Endothelial cell of umbilical vein (primary cell): ENCODE measurements around the gene GAB2. TPM values are rescaled to one million over a fixed set of nuclear protein-coding genes. Genes with fewer than 3 reads are reported as not detected.

Experiments
- BruUV-seq: library from RNA; stranded (reverse); fragments of 400-500 nt; replicated peaks from 2 replicates; lab custom pipeline; 2021; lab: Mats Ljungman, UMichigan
- CTCF ChIA-PET: fragments of 300-600, 350-600 bp; sonication (Branson Sonifier 250); formaldehyde crosslinking; loops from one replicate; lab custom pipeline; 2021; ENCODE audit warnings: antibody characterized with exemption, inconsistent platforms; lab: Charles Lee
- POLR2A ChIA-PET: fragments of 300-600, 350-600 bp; sonication (Branson Sonifier 250); formaldehyde crosslinking; loops from one replicate; lab custom pipeline; 2021; ENCODE audit warnings: antibody characterized with exemption, inconsistent platforms; lab: Charles Lee
- DNase-seq: peaks from one replicate; pipeline ENCODE4 v3.0.0-alpha.2; 2011; ENCODE audit warnings: low read depth, low spot score
- FAIRE-seq: peaks from 2 replicates; lab custom pipeline; 2011; peaks lifted over from hg19 to GRCh38; lab: Jason Lieb, UNC
- H2AFZ ChIP-seq: 2 replicates; pipeline ENCODE4 v1.6.0; 2012; ENCODE audit warnings: low read depth, low read length, control low read depth, inconsistent platforms
- H3K27ac ChIP-seq: 2 replicates; pipeline ENCODE4 v1.5.1; 2011; ENCODE audit warnings: low read depth, mild to moderate bottlenecking, control low read depth, low read length, moderate library complexity; ENCODE audit not compliant: insufficient read depth
- H3K27me3 ChIP-seq, 2 experiments: 2 replicates each; pipeline versions ENCODE4 v1.6.0 to v1.6.1; 2011; ENCODE audit warnings: low read length in 2 of 2, mixed read lengths in 1 of 2; ENCODE audit not compliant: control insufficient read depth in 2 of 2, insufficient read depth in 2 of 2
- H3K36me3 ChIP-seq, 2 experiments: 2 replicates in 1 of 2; 3 replicates in 1 of 2; pipeline ENCODE4 v1.5.1; 2011; ENCODE audit warnings: low read length in 2 of 2, mild to moderate bottlenecking in 1 of 2, moderate library complexity in 1 of 2; ENCODE audit not compliant: control insufficient read depth in 2 of 2, insufficient read depth in 2 of 2; ENCODE audit errors: extremely low read depth in 1 of 2
- H3K4me1 ChIP-seq: 3 replicates; pipeline ENCODE4 v1.5.1; 2011; ENCODE audit warnings: mild to moderate bottlenecking, low read length; ENCODE audit not compliant: control insufficient read depth, insufficient read depth; ENCODE audit errors: extremely low read depth
- H3K4me2 ChIP-seq: 2 replicates; pipeline ENCODE4 v1.6.1; 2011; ENCODE audit warnings: low read length, control low read depth, mixed read lengths; ENCODE audit not compliant: insufficient read depth
- H3K4me3 ChIP-seq, 3 experiments: fragments of 200-600 bp in 1 of 3; sonication (generic), shearing (Covaris generic) in 1 of 3; replicated peaks in 1 of 3; 2 replicates each; pipeline ENCODE4 v1.5.1; 2011 to 2016; ENCODE audit warnings: control low read depth in 3 of 3, low read length in 3 of 3, mild to moderate bottlenecking in 2 of 3, inconsistent platforms in 1 of 3, low read depth in 1 of 3, moderate library complexity in 1 of 3; ENCODE audit not compliant: insufficient read depth in 1 of 3
- H3K79me2 ChIP-seq: 2 replicates; pipeline ENCODE4 v1.6.0; 2012; ENCODE audit warnings: low read length, inconsistent platforms; ENCODE audit not compliant: control insufficient read depth, insufficient read depth
- H3K9ac ChIP-seq: replicated peaks from 2 replicates; pipeline ENCODE3; 2011; ENCODE audit warnings: low read length, control low read depth; ENCODE audit not compliant: insufficient read depth; ENCODE audit errors: extremely low read depth
- H3K9me1 ChIP-seq: replicated peaks from 3 replicates; pipeline ENCODE4 v1.6.0; 2011; ENCODE audit warnings: mild to moderate bottlenecking, low read length; ENCODE audit not compliant: control insufficient read depth, insufficient read depth; ENCODE audit errors: extremely low read depth
- H3K9me3 ChIP-seq: replicated peaks from 2 replicates; pipeline ENCODE4 v1.5.1; 2012; ENCODE audit warnings: low read length, inconsistent platforms; ENCODE audit not compliant: control insufficient read depth, insufficient read depth
- H4K20me1 ChIP-seq: replicated peaks from 2 replicates; pipeline ENCODE3; 2011; ENCODE audit warnings: mild to moderate bottlenecking, low read length; ENCODE audit not compliant: control insufficient read depth, insufficient read depth; ENCODE audit errors: extremely low read depth
- CTCF ChIP-seq, 2 donors: IDR thresholded peaks; 1 replicate in 1 of 2; 2 replicates in 1 of 2; pipeline ENCODE4 v1.5.1; 2011; ENCODE audit warnings: low read length in 2 of 2, mild to moderate bottlenecking in 2 of 2, moderate library complexity in 2 of 2, control low read depth in 1 of 2, inconsistent platforms in 1 of 2, low read depth in 1 of 2; ENCODE audit not compliant: insufficient read depth in 1 of 2; ENCODE audit errors: extremely low read depth in 1 of 2
- EZH2 ChIP-seq: IDR thresholded peaks from 2 replicates; pipeline ENCODE4 v1.6.1; 2012; ENCODE audit warnings: borderline replicate concordance, low read depth, mild to moderate bottlenecking, moderate library complexity, low read length, inconsistent platforms; ENCODE audit not compliant: severe bottlenecking
- FOS ChIP-seq: IDR thresholded peaks from 2 replicates; pipeline ENCODE4 v1.6.1; 2011; ENCODE audit warnings: mild to moderate bottlenecking, low read length, moderate library complexity, borderline replicate concordance; ENCODE audit not compliant: insufficient read depth
- GATA2 ChIP-seq: IDR thresholded peaks from 2 replicates; pipeline ENCODE4 v1.7.0; 2011; ENCODE audit warnings: low read depth, mild to moderate bottlenecking, moderate library complexity, mixed read lengths, low read length; ENCODE audit not compliant: insufficient read length, insufficient read depth
- JUN ChIP-seq: IDR thresholded peaks from 2 replicates; pipeline ENCODE4 v1.6.1; 2011; ENCODE audit warnings: borderline replicate concordance, low read depth; ENCODE audit not compliant: insufficient read length, insufficient read depth
- MAX ChIP-seq: IDR thresholded peaks from 2 replicates; pipeline ENCODE4 v1.6.1; 2011; ENCODE audit not compliant: insufficient read depth, insufficient read length
- MYC ChIP-seq: IDR thresholded peaks from one replicate; pipeline ENCODE4 v1.6.1; 2011; ENCODE audit warnings: mild to moderate bottlenecking, low read depth, low read length
- POLR2A ChIP-seq: IDR thresholded peaks from 2 replicates; pipeline ENCODE4 v1.6.1; 2012; ENCODE audit warnings: low read depth, mild to moderate bottlenecking, control low read depth, low read length
- POLR2AphosphoS5 ChIP-seq: IDR thresholded peaks from 2 replicates; pipeline ENCODE4 v1.6.1; 2012; ENCODE audit warnings: low read depth, mild to moderate bottlenecking, control low read depth, low read length, moderate library complexity; ENCODE audit not compliant: insufficient read depth
- dilution Hi-C: fragments of 300-500 bp; cut with MboI; formaldehyde crosslinking; loops from one replicate; pipeline ENCODE4 v1.15.0; 2019; ENCODE audit warnings: low sequenced_read_pairs; ENCODE audit not compliant: extremely low pct_ligation_motif_present
- intact Hi-C: fragments of 100-400 bp; cut with micrococcal nuclease; formaldehyde crosslinking; loops from one replicate; pipeline ENCODE4 v1.10.0; 2022
- polyA plus RNA-seq, 4 experiments: library from polyadenylated mRNA; depleted of rRNA in 3 of 4; stranded (reverse) in 3 of 4; unstranded in 1 of 4; fragments of >200 nt; gene quantifications; 2 replicates each; pipeline versions ENCODE4 v1.2.1 to v1.2.3, GENCODE V29; 2011 to 2012; ENCODE audit warnings: missing spikeins in 1 of 4
- total RNA-seq: library from RNA; stranded (reverse); gene quantifications from 2 replicates; pipeline ENCODE4 v1.2.3, GENCODE V29; 2021

Gene GAB2
- total and polyA plus RNA-seq, 2 donors (not counting 3 experiments of a cell fraction or from before 2014, with no cell fraction given) = 19.6 to 39.6 TPM

DNA sequence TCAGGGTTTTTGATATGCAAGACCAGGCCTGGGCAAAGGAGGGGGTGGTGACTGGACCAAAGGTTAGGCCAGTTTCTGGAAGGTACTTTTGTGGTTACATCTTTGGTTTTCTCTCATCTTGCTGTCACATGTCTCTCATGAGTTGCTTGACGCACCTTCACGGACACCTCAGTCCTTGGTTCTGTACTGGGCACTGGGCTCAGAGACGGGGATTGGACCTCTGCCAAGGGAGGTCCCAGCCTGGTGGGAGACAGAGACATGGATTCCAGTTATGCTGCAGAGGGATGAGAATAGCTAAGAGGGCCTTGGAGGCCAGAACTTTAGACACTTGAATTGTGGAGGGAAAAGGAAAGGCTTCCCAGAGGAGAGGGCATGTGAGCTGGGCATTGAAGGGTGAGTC, 227.2 kb downstream of the GAB2 start:
- POLR2A ChIA-PET = no interaction called here
- FAIRE-seq = no peak
- CTCF ChIA-PET = interaction anchor here (1.1 kb wide), 1 partner anchor 374 kb away, joined by 3 read pairs; no protein-coding TSS in a partner anchor
- H3K9me3 ChIP-seq = no peaks in the 10 kb centered on the region
- no peak overlapping the region for H2AFZ ChIP-seq
- H3K79me2 ChIP-seq = peaks cover 31% of the 10 kb centered on the region
- peaks cover 42% of the 10 kb centered on the region for H3K4me1 ChIP-seq
- H3K4me2 ChIP-seq = peak overlapping the region; percentile 16
- no peaks in the 10 kb centered on the region for H3K36me3 ChIP-seq
- H3K9ac ChIP-seq = no peak overlapping the region
- no peak for DNase-seq
- no peaks in the 10 kb centered on the region for H3K27me3 ChIP-seq
- H3K4me3 ChIP-seq = no peak overlapping the region
- H3K9me1 ChIP-seq = no peaks in the 10 kb centered on the region
- H3K27ac ChIP-seq = no peak overlapping the region
- TF ChIP-seq GATA2 (no peak), POLR2A (no peak), FOS (no peak)
- BruUV-seq = no TSS peak
- H4K20me1 ChIP-seq = no peaks in the 10 kb centered on the region
- intact Hi-C loops = no loop called here
- dilution Hi-C loops = no loop called here

DNA sequence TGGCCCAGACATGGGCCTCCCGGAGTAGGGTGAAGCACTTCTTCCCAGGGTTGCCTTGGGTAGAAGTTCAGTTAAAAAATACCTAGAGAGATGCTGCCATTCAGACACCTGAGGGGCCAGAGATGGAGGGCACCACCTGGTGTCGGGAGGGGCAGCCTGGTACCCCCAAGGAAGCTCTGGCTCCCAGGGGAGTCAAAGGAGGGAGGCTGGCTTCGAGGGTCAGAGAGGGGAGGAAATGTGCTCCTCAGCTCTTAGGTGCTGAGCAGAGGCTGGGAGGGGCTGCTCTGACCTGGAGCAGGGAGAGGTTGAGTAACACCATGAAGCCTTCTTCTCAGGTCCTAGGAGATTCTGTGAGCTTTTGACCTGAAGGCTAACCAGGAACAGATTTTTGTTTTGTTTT, 227.8 kb downstream of the GAB2 start:
- Histone ChIP-seq H3K4me1 (peaks cover 42% of the 10 kb centered on the region), H3K4me2 (peak overlapping the region; percentile 87), H3K27ac (no peak overlapping the region), H3K4me3 (peak overlapping the region in 2 of 3 experiments; percentile 68 to 81), H3K79me2 (peaks cover 31% of the 10 kb centered on the region), H3K27me3 (no peaks in the 10 kb centered on the region), H3K9ac (no peak overlapping the region), H3K9me1 (no peaks in the 10 kb centered on the region), H3K9me3 (no peaks in the 10 kb centered on the region), H4K20me1 (no peaks in the 10 kb centered on the region), H3K36me3 (no peaks in the 10 kb centered on the region), H2AFZ (no peak overlapping the region)
- no peak for DNase-seq
- intact Hi-C loops (loop anchor here (2.0 kb wide), 3 partner anchors 111 to 235 kb away; partner anchors contain the start of genes GAB2 and NDUFC2), dilution Hi-C loops (no loop called here)
- no TSS peak for BruUV-seq
- FAIRE-seq = no peak
- CTCF ChIA-PET = interaction anchor here (1.1 to 3.0 kb wide), 4 partner anchors 12 to 375 kb away, joined by 3 to 15 read pairs (median 4); no protein-coding TSS in a partner anchor
- POLR2A ChIA-PET = no interaction called here
- TF ChIP-seq CTCF (IDR thresholded peaks at IDR 0.05; ENCODE audit: extremely low read depth in 1 of 2, insufficient read depth in 1 of 2, low read depth in 1 of 2, low read length in 2 of 2) (no peak), MAX (no peak), POLR2AphosphoS5 (no peak), POLR2A (no peak), FOS (no peak), GATA2 (no peak), JUN (no peak), EZH2 (no peak), MYC (no peak)
